Measurements from ENCODE around the gene HYI.
"Not testable (repeated sequence)": the region's sequence is repeated elsewhere in the genome, so short reads cannot be mapped to it uniquely, and the experiment has no call there.

Gene HYI

GRCh38 chr1:43426221-43426620 lies 27.5 kb downstream of the HYI start:
- DNase-seq = no peak

DNA sequence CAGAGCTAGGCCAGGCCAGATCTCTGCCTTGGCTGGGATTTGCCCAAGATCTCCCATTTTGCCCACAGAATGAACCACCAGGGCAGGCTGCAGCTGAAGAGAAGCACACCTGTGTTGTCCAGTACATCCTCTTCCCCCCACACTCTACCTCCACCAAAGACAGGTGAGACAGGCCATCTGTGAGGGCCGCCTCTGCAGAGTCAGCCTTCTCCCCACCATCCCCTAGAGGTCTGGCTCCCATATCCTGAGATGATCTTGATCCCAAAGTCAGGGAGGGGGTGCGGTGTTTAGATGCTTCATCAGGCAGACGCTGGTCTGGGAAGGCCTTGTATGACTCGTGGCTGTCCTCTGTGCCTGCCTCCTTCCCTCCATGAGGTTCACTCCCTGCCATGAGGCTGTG lies 28.7 kb downstream of the HYI start:
- no peak for DNase-seq

DNA sequence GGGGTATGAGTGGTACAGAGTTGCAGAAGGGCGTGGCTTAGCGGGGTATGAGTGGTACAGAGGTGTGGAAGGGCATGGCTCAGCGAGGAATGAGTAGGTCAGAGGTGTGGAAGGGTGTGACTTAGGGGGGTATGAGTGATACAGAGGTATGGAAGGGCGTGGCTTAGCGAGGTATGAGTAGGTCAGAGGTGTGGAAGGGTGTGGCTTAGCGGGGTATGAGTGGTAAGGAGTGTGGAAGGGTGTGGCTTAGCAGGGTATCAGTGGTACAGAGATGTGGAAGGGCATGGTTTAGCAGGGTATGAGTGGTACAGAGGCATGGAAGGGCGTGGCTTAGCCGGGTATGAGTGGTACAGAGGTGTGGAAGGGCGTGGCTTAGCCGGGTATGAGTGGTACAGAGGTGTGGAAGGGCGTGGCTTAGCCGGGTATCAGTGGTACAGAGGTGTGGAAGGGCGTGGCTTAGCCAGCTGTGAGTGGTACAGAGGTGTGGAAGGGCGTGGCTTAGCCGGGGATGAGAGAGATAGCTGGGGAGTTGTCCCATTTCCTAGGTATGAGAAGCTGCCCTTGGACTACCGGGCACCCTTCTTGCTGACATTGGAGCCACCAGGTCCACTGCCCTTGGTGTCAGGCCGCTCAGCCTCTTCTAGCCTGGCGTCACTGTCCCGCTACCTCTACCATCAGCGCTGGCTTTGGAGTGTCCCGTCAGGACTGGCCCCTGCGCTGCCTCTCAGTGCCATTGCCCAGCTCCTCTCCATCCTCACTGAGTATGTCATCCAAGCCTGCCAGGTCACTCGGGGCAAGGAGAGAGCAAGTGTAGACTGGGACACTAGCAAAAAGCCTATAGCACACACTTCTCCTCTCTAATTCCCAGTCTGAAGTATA lies 29.8 kb downstream of the HYI start:
- DNase-seq = no peak

DNA sequence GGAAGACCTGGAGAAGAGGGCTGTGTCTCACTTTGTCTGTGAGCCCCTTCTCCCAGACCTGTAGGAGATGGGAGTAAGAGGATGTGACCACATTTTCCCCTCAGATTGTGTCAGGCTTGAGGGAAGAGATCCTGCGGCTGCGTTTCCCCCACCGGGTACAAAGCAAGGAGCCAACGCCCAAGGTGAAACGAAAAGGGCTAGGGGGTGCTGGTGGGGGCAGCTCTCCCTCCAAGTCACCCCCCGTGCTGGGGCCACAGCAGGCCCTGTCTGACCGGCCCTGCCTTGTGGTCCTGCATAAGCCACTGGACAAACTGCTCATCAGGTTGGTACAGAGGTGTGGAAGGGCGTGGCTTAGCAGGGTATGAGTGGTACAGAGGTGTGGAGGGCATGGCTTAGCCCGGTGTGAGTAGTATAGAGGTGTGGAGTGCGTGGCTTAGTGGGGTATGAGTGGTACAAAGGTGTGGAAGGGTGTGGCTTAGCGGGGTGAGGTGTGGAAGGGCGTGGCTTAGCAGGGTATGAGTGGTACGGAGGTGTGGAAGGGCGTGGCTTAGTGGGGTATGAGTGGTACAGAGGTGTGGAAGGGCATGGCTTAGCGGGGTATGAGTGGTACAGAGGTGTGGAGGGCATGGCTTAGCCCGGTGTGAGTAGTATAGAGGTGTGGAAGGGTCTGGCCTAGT lies 30.6 kb downstream of the HYI start:
- DNase-seq = no peak

GRCh38 chr1:43421976-43422750 lies 31.6 kb downstream of the HYI start:
- no peak for DNase-seq

GRCh38 chr1:43421396-43421795 lies 32.3 kb downstream of the HYI start:
- DNase-seq = no peak

GRCh38 chr1:43420874-43421273 lies 32.9 kb downstream of the HYI start:
- no peak for DNase-seq

DNA sequence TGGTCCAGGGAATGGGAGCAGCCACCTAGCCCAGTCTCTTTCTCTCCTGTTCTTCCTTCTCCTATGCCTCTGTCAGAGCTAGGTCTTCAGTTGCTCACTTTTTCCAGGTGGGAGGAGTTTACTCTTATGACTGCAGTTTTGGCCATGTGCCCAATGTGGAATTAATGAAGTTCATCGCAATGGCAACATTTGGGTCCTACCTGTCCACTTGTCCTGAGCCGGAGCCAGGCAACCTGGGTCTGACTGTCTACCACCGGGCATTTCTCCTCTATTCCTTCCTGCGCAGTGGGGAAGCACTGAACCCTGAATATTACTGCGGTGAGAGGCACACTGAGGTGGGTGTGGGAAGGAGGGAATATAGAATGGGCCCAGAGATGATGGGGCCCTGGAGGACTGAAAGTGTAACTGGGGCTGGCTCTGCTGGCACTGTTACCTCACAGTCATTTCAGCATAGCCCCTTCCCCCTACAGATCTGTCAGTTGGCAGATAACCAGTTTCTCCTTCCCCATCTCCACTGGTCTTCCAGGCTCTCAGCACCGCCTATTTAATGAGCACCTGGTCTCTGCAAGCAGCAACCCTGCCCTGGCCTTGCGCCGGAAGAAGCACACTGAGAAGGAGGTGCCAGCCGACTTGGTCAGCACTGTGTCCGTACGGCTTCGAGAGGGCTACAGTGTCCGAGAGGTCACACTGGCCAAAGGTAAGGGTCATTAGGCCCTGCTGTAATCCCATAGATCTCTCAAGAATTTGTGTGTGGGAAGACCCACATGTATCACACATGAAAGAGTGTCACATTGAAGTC lies 33.9 kb downstream of the HYI start:
- DNase-seq = no peak

DNA sequence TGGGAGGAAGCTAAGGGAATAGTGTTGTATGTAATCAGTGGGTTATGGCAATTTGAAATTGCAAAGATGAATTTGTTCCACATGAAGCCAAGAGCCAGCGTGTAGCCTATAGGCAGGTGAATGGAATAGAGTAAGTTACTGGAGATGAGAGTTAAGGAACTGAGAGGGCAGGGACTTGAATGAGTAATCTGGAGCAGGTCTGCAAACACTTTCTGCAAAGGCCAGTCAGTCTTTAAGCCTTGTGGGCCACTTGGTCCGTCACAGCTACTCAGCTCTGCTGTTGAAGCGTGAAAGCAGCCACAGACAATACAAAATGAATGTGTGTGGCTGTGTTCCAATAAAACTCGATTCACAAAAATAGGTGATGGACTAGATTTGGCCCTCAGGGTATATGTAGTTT lies 34.9 kb downstream of the HYI start:
- no peak for DNase-seq

DNA sequence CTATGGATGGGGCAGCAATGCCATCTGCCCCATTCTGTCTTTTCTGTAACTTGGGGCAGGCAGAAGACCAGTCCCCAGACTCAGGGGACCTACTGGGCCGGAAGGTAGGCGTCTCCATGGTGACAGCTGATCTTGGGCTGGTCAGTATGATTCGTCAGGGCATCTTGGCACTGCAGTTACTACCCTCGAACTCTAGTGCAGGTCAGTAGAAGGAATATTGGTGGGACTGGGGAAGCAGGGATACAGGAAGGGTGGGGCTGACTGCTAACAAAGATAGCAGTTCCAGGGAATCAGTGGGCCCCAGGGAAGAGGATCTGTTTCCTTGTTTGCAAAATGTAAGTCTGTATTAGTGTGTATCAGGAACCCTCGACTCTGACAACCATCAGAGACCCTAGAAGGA lies 37.8 kb downstream of the HYI start:
- no peak for DNase-seq

DNA sequence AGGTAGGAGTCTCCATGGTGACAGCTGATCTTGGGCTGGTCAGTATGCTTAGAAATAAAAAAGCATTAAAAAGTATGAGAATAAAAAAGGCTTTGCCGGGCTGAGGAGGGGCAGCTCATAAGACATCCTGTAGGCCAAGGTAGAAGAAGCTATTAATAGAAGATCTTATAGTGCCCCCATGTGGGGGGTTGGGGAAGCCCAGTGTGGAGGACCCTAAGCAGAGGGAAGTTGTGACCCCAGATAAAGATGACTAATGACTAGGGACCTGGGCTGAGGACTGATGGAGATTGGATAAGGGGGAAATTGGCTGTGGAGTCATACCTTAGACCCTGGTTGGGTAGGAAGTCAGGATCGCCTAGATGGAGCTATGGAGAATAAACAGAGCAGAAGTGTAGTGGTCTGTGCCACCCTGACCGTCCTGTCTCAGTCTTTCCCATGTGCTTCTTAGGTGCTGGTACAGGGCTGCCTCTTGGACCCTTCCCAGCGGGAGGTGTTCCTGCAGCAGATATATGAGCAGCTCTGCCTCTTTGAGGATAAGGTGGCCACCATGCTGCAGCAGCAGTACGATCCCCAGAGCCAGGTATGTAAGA lies 39.0 kb downstream of the HYI start:
- peak; percentile 63 for DNase-seq

DNA sequence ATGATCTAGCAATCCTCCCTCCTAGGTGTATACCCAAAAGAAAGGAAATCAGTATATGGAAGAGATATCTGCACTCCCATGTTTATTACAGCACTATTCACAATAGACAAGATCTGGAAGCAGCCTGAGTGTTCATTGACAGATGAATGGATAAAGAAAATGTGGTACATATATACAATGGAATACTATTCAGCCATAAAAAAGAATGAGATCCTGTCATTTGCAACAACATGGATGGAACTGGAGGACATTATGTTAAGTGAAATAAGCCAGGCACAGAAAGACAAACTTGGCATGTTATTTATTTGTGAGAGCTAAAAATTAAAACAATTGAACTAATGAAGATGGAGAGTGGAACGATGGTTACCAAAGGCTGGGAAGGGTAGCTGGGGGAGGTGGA lies 40.3 kb downstream of the HYI start:
- not testable (repeated sequence) for DNase-seq

- no peak for DNase-seq
These were observed 43.2 kb downstream of the HYI start for GRCh38 chr1:43410571-43410970.

DNA sequence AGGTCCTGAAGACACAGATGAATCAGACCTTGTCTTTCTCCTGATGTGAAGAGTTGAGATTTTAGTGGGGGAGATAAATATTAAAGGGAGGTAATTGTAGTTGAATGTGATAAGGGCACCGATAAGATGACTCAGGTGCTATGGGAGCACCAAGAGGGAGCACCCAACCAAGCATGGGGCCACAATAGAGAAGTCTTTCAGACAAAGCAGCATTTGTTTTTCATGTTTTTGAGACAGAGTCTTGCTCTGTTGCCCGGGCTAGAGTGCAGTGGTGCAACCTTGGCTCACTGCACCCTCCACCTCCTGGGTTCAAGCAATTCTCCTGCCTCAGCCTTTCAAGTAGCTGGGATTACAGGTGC lies 47.9 kb downstream of the HYI start:
- DNase-seq = no peak

DNA sequence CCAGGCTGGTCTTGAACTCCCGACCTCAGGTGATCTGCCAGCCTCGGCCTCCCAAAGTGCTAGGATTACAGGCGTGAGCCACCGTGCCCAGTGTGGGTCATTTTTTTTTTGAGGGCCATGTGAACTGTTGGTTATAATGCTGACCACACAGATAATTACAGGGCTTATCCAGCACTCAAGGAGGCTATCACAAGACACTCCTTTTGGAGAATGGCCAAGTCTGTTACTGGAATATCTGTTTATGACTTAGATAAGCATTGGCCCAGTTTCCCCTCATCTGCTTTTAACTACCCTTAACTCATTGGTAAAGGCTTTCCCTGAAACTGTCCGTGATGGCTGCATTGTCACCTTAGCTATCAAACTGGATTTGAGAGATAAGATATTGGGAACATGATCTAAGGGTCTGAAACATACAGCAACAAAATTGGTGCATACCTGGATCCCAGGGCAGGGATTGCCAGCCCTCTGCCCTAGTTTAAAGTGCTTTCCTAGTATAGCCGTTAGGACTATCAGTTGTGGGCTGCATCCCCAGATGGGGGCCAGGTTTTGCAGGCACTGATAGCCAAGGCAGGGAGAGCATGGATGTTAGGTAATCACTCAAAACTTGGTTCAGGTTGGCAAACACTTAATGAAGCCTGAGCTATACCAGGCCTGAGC lies 48.4 kb downstream of the HYI start:
- DNase-seq = no peak

DNA sequence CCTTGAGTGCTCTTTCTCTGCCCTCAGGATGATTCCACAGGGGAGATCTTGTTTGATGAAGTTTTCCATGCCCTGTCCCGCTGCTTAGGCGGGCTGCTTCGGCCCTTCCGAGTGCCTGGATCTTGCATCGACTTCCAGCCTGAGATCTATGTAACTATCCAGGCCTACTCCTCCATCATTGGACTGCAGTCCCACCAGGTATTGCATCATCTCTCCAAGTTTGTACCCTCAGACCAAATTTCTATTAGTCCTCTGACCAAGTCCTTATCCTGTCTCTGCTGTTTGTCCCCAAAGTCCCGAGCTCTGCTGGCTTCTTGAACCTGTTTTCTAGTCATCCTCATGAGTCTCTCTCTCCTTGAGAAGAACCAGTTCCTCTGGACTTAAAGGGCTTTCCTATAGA lies 49.4 kb downstream of the HYI start:
- DNase-seq = no peak

- DNase-seq = no peak
These were observed 51.5 kb downstream of the HYI start for GRCh38 chr1:43402089-43402865.

Measured in activated CD8-positive, alpha-beta memory T cell treated with anti-CD3 and anti-CD28 coated beads, Interleukin-2, amount 50 U/mL, for 48 hours (primary cell).